Parathyroid adenoma (tissue), 2 donors: ENCODE data around the gene SLX9.

Experiments
- H2AFZ ChIP-seq: fragments of 300-600 bp; sonication (generic); one replicate; pipeline ENCODE4 v1.7.0; 2017; ENCODE audit warnings: antibody characterized with exemption, mild to moderate bottlenecking
- H3K27ac ChIP-seq: fragments of 300-600 bp; sonication (generic); one replicate; pipeline ENCODE4 v1.7.0; 2017
- H3K27me3 ChIP-seq: fragments of 300-600 bp; sonication (generic); one replicate; pipeline ENCODE4 v1.7.0; 2017; ENCODE audit warnings: low read length; ENCODE audit not compliant: control insufficient read depth, insufficient read depth
- H3K36me3 ChIP-seq: fragments of 300-600 bp; sonication (generic); one replicate; pipeline ENCODE4 v1.7.0; 2017; ENCODE audit warnings: low read length; ENCODE audit not compliant: control insufficient read depth, insufficient read depth
- H3K4me1 ChIP-seq: fragments of 300-600 bp; sonication (generic); one replicate; pipeline ENCODE4 v1.7.0; 2017; ENCODE audit warnings: control low read depth
- H3K4me2 ChIP-seq: fragments of 300-600 bp; sonication (generic); one replicate; pipeline ENCODE4 v1.7.0; 2017; ENCODE audit warnings: low read length
- H3K4me3 ChIP-seq: fragments of 300-600 bp; sonication (generic); one replicate; pipeline ENCODE4 v1.7.0; 2017; ENCODE audit warnings: low read depth, low read length
- H3K79me2 ChIP-seq: fragments of 300-600 bp; sonication (generic); one replicate; pipeline ENCODE4 v1.7.0; 2017; ENCODE audit warnings: control low read depth
- H3K9ac ChIP-seq: fragments of 300-600 bp; sonication (generic); one replicate; pipeline ENCODE4 v1.7.0; 2017; ENCODE audit warnings: mild to moderate bottlenecking
- H3K9me3 ChIP-seq: fragments of 300-600 bp; sonication (generic); one replicate; pipeline ENCODE4 v1.7.0; 2017; ENCODE audit warnings: low read length; ENCODE audit not compliant: control insufficient read depth
- CTCF ChIP-seq: fragments of 300-600 bp; sonication (generic); IDR thresholded peaks from one replicate; pipeline ENCODE4 v1.7.0; 2017; ENCODE audit warnings: antibody characterized with exemption, mild to moderate bottlenecking
- donor health status: primary hyperparathyroidism.

SLX9 gene

DNA sequence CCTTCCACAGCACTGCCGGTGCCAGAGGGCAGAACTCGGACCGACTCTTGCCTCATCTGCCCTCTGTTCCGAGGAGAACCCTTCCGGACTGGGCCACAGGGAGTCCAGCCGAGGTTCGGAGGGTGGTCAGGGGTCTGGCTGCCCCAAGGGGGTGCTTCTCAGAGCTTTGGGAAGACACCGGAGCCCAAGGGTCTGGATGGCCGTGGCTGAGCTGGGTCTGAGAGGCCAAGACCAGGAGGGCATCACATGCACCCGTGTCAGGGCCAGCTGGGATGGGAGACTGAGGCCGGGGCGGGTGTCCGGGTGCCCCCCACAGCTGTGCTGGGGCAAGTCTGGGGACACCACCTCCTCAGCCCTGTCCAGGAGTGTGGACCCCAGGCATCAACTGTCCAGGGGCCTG is 51.1 kb downstream of the SLX9 start:
- Histone ChIP-seq H2AFZ (no peak overlapping the region), H3K27ac (no peak overlapping the region), H3K27me3 (no peaks in the 10 kb centered on the region), H3K4me2 (no peak overlapping the region), H3K4me3 (no peak overlapping the region), H3K79me2 (no peaks in the 10 kb centered on the region), H3K4me1 (no peaks in the 10 kb centered on the region), H3K36me3 (no peaks in the 10 kb centered on the region), H3K9me3 (no peaks in the 10 kb centered on the region), H3K9ac (no peak overlapping the region)
- TF ChIP-seq CTCF, result no peak

DNA sequence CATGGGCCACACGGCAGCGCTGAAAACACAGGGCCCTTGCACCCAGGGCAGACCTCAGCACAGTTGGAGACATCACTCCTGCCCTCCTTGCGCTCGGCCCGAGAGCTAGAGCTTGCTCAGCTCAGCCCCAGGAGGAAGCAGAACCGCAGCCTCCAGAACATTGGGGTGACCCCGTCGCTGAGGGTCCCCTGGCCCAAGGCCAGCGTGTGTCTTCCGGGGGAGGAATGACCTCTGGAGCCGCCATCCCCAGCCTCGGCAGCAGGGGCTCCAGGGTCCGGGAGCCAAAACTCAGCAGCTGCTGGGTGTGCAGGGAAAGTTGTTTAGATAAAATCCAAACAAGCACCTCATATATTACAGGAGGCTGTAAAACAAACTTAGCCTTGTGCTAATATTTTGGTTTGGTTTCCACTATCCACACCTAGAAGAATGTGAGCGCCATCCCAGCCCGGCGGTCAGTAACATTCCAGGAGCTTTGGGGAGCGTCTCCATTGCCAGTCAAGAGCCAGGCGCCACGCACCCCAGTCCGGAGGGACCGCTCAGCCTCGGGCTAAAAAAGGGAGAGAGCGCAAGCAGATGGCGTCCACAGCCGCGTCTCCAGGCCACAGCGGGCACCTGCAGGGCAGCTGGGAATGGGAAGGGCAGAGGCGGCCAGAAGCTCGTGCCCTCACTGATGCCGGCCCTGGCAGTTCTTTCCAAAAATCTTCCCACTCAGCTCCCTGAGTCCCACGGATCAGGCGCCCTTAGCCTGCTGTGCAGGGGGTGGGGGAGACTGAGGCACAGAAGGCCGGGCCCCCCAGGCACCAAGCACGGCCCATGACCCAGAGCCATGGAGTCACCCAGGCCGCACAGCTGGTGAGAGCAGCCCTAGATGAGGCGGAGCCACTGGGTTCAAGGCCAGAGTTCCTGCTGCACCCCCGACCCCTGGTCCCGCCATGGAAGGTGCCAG is 52.0 kb downstream of the SLX9 start:
- Histone ChIP-seq H3K79me2 (no peaks in the 10 kb centered on the region), H2AFZ (no peak overlapping the region), H3K4me2 (no peak overlapping the region), H3K4me1 (no peaks in the 10 kb centered on the region), H3K36me3 (no peaks in the 10 kb centered on the region), H3K27me3 (no peaks in the 10 kb centered on the region), H3K9ac (no peak overlapping the region), H3K27ac (no peak overlapping the region), H3K4me3 (no peak overlapping the region), H3K9me3 (no peaks in the 10 kb centered on the region)
- no peak for TF ChIP-seq CTCF

- H3K4me3 ChIP-seq, result no peak overlapping the region
- no peaks in the 10 kb centered on the region for H3K36me3 ChIP-seq
- H3K9ac ChIP-seq, result no peak overlapping the region
- no peaks in the 10 kb centered on the region for H3K79me2 ChIP-seq
- H3K9me3 ChIP-seq, result no peaks in the 10 kb centered on the region
- no peak overlapping the region for H2AFZ ChIP-seq
- H3K27ac ChIP-seq, result no peak overlapping the region
- no peaks in the 10 kb centered on the region for H3K27me3 ChIP-seq
- no peak for TF ChIP-seq CTCF
- H3K4me2 ChIP-seq, result no peak overlapping the region
- no peaks in the 10 kb centered on the region for H3K4me1 ChIP-seq
Measured at GRCh38 chr21:44992608-44993031, 52.8 kb downstream of the SLX9 start.

- H3K79me2 ChIP-seq, result no peaks in the 10 kb centered on the region
- H3K9me3 ChIP-seq, result no peaks in the 10 kb centered on the region
- no peak overlapping the region for H2AFZ ChIP-seq
- H3K4me1 ChIP-seq, result no peaks in the 10 kb centered on the region
- H3K27me3 ChIP-seq, result no peaks in the 10 kb centered on the region
- H3K4me3 ChIP-seq, result no peak overlapping the region
- H3K4me2 ChIP-seq, result no peak overlapping the region
- no peak for TF ChIP-seq CTCF
- no peak overlapping the region for H3K9ac ChIP-seq
- no peak overlapping the region for H3K27ac ChIP-seq
- no peaks in the 10 kb centered on the region for H3K36me3 ChIP-seq
Measured at GRCh38 chr21:44993321-44994046, 53.7 kb downstream of the SLX9 start.
